Measurements from ENCODE around the gene SPNS2.

The SPNS2 gene, protein sequence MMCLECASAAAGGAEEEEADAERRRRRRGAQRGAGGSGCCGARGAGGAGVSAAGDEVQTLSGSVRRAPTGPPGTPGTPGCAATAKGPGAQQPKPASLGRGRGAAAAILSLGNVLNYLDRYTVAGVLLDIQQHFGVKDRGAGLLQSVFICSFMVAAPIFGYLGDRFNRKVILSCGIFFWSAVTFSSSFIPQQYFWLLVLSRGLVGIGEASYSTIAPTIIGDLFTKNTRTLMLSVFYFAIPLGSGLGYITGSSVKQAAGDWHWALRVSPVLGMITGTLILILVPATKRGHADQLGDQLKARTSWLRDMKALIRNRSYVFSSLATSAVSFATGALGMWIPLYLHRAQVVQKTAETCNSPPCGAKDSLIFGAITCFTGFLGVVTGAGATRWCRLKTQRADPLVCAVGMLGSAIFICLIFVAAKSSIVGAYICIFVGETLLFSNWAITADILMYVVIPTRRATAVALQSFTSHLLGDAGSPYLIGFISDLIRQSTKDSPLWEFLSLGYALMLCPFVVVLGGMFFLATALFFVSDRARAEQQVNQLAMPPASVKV

DNA sequence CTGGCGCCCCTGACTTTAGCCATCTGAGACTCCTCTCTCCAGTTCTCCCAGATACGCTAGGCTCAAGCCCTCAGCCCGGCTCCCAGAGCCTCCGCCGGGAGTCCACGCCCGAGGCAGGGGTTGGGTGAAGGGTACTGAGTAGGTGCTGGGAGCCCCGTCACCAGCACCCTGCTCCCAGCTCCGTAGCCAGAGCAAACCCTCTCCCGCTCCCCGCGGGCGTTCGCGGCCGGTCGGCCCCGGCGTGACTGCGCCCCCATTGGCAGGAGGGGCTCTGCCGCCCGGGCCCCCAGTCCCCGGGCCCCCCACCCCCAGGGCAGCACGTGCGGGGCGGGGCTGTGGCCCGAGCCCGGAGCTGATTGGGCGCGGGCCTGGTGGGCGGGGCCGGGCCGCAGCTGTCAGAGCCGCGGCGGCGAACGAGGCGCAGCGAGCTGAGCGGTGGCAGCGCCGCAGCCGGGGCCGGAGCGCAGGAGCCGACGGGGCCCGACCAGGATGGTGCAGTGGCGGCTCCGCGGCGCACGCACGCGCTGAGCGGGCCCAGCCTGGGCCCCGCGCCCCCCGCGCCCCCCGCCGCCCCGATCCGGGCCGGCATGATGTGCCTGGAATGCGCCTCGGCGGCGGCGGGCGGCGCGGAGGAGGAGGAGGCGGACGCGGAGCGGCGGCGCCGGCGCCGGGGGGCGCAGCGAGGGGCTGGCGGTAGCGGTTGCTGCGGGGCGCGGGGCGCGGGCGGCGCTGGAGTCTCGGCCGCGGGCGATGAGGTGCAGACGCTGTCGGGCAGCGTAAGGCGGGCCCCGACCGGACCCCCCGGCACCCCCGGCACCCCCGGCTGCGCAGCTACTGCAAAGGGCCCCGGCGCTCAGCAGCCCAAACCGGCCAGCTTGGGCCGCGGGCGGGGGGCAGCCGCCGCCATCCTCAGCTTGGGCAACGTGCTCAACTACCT, at the start of gene SPNS2:
Gene SPNS2, plus strand, starts transcription at position 421 of the 937 bp plus-strand sequence. Its CDS starts 167 bp downstream, at position 588.
- DNase-seq (ENCODE audit: low spot score): peak; percentile 86

DNA sequence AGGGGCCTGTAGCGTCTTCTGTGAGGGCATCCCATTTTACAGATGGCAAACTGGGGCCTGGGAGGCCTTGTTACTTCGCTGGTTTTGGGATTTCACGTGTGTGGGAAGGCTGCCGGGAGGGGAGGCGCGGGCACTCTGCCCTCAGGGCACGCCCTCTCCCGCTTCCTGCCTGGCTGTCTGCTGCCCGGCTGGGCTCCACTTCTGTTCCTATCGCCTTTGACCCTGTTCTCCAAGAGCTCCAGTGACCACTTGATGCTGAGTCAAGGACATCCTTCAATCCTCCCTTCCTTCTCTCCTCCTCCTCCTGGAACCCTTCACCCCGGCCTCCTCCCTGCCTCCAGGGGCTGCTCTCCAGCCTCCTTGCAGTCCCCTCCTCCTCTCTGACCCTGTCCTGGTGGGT, 48.9 kb upstream of the SPNS2 start:
- DNase-seq (ENCODE audit: low spot score): no peak

DNA sequence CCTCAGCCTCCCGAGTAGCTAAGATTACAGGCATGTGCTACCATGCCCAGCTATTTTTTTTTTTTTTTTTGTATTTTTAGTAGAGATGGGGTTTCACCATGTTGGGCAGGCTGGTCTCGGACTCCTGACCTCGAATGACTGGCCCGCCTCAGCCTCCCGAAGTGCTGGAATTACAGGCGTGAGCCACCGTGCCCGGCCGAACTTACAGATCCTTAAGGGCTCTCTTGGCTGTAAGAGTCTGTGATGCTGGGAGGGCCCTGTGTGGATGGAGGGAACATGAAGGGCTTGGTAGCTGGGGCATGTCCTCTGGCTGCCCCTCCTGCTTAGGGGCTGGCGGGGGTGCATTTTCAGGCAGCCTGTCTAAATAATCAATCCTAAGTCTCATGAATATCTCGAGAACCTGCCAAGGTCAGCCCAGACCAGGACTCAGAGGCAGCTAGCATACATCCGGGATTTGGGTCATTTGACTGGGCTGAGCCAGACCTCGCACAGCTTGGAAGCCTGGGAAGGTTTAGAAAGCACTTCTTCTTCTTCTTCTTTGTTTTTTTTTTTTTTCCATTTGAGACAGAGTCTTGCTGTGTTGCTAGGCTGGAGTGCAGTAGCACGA, 47.9 kb upstream of the SPNS2 start:
- DNase-seq (ENCODE audit: low spot score): no peak

DNA sequence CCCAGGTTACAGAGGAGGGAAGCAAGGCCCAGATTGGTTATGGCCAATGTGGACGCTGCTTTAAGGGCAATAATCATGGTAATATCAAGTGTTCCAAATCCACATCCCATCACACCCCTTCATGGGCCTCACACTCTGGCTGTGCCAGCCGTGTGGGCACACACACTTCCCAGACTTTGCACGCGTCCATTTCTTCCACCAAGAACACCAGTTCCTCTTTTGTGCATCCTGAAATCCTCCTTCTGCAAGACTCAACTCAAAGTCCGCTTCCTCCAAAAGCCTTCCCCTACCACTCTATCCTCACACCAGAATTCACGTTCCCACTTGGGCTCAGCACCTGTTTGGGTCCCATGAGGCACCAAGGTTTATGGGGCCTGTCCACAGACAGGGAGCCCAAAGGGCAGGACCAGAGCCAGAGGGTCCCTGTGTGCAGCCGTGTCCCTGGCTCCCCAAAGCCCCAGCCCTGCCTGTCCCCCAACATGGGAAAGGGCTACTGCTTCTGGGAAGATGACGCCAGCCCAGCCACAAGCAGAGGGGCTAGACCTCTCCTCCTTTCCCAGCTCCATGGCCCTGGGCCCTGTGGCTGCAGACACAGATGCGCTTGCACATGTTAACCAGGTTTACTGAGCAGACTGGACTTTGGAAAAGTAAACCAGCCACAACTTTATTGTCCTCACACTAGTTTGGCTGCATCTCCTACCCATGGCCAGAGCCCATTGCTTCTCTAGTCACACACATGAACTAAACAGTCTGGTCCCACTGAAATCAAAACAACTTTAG, 44.7 kb upstream of the SPNS2 start:
- no peak for DNase-seq (ENCODE audit: low spot score)

DNA sequence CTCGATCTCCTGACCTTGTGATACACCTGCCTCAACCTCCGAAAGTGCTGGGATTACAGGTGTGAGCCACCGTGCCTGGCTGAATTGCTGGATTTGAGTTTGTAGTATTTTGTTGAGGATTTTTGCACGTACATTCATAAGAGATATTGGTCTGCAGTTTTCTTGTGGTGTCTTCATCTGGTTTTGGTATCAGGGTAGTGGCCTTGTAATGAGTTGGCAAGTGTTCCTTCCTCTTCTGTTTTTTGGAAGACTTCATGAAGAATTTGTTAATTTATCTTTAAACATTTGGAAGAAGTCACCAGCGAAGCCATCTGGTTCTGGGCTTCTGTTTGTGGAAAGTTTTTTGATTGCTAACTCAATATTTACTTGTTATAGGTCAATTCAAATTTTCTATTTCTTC, 38.0 kb upstream of the SPNS2 start:
- no peak for DNase-seq (ENCODE audit: low spot score)

DNA sequence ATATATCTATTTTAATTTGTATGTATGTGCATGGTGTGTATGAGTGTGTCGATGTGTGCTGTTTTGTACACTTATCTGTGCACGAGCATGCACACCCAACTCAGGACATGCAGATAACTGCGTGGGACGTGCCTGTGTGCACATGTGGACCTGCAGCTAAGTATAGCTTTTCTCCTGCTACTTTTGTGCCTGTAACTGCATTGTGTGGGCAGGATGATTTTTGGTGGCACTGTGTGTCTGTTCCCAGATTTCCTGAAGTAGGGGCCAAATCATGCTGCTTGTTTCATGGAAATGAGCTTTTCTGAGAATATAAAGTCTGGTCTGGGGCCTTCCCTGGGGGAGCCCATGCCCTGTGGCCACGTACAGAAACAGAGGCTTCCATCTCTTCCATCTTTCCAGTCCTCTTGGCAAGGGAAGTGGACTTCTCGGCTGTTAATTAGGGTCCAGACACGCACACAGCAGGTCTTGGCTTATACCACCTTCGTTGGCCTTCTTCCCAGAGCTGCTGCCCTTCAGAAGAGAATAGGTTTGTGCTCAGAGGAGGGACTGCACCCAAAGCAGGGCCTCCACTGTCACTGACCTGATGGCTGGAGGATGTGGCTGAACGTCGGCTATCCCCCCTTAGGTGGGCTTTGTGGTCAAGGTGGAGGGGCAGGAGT, 34.7 kb upstream of the SPNS2 start:
- DNase-seq (ENCODE audit: low spot score): no peak

DNA sequence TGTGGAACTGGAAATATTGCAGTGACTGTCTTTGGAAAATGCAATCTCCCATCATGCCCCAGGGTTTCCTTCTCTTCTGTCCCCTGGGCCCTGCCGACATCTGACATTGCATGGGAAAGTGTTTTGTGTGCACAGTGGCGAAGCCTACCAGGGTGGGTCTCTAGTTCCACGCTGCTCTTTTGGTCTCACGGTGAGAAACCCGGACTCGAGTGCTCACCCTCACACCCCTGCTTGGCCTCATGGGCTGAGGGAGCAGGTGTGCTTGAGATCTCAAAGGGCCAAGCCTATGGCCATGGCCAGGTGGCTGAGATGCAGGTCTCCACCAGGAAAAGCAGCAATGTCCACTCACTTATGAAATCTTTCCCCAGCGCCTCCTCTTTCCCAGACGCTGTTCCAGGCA, 32.9 kb upstream of the SPNS2 start:
- no peak for DNase-seq (ENCODE audit: low spot score)

DNA sequence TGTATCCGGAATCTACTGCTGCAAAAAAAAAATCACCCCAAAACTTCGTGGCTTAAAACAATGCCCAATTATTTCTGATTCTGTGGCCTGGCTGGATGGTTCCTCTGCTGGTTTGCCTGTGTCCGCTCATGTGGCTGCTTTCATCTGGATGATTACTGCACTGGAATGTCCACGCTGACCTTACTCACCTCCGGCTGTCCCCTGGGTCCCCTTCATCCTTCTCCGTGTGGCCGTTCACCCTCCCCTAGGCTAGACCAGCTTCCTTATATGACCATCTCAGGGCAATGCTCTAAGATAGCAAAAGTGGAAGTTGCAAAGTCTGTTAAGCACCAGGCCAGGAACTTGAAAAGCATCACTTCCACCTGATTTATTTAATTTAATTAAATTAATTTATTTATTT, 31.4 kb upstream of the SPNS2 start:
- DNase-seq (ENCODE audit: low spot score): no peak

DNA sequence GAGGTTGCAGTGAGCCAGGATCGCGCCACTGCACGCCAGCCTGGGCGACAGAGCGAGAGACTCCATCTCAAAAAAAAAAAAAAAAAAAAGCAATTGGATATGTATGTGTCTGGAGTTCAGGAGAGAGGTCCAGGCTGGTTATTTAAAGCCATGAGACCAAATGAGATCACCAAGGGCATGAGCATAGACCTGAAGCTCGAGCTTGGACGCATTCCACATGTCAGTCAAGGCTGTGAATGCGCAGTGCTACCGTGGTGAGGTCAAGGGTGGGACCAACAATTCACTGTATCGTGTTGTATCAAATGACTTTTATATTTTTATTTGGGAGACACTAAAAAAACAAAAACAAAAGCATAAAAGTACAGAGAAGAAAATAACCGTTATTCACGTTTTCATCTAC, 29.1 kb upstream of the SPNS2 start:
- no peak for DNase-seq (ENCODE audit: low spot score)

DNA sequence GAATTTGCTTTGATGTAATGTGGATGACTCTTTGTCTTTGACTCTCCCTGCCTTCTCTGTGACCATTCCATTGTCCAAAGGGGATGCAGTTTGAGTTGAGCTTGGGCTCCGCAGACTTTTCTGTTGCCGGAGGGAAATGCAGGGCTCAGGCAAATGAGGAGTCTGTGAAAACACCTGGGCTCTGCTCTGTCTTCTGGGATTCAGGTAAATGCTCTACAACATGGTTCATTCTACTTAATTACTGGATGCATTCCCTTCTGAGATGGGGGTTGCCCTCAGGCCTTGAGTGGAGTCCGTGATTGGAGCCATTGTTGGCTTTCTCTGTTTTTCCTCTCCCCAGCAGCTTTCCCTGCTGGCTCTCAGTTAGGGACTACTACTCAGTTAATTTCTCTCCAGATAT, 26.4 kb upstream of the SPNS2 start:
- no peak for DNase-seq (ENCODE audit: low spot score)

DNA sequence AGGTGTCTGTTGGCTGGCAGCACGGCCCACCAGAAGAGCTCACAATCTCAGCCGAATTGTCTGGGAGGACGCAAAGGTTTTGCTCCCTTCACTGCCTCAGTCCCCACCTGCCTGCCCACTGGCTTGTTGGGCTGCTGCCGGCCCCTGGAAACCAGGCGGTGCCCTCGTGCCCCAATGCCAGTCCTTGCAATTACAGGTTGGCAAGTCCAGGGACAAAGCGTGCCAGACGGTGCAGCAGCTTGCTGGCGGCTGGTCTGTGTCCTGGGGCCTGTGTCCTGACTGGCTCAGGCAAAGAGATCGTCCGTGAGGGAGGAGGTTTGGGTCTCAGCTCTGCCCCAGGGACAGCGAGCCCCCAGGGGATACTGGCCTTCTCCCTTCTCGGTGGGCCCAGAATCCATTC, 24.6 kb upstream of the SPNS2 start:
- DNase-seq (ENCODE audit: low spot score): no peak

DNA sequence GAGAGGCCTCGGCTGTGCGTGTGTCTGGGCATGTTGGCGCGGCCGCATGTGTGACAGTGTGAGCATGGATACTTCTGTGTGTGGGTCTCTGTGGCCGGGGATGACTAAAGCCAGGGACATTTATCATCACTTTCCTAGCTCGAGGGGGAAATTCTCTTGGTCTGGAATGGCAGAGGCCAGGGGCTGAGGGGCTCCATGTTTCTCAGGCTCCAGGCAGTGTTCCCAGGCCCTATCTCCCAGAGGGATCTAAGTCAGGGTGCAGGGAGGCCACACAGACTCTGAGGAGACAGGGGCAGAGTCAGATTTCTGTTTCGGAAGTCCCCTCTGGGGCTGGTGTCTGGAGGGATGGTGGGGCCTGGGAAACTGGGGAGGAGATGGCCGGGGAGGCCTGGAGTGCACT, 23.7 kb upstream of the SPNS2 start:
- no peak for DNase-seq (ENCODE audit: low spot score)

DNA sequence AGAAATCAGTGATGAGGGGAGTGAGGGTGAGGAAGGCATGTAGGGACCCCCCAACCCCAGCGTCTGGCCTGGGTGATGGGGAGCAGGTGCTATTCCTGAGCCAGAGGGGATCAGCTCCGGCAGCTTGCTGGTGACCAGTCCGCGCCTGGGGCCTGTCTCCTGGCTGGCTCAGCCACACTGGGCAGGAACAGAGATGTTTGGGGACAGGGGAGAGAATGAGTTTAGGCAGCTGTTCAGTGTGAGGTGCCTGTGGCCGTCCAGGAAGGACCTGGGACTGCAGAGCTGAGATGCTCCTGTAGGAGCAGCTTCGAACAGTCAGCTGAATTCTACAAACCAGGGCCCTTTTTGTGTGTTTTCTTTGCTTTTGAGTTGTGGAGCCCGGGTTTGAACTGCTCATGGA, 23.2 kb upstream of the SPNS2 start:
- DNase-seq (ENCODE audit: low spot score): no peak

DNA sequence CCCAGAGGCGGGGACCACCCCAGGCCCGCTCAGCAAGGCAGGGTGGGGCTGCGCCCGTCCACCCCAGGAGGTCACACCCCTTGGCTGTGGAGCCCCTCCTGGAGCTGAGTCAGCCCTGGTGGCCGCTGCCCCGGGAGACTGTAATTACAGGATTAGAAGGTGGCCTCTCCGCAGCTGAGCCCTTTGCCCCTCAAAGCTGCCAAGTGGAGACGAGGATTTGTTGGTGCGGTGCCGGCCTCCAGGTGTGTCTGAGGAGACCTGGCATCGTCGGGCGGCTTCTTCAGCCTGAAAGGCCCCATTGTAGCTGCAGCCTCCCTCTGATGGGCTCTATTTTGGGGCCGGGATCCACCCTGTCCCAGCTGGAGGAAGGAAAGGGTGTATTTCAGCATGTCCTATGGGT, 22.7 kb upstream of the SPNS2 start:
- no peak for DNase-seq (ENCODE audit: low spot score)

DNA sequence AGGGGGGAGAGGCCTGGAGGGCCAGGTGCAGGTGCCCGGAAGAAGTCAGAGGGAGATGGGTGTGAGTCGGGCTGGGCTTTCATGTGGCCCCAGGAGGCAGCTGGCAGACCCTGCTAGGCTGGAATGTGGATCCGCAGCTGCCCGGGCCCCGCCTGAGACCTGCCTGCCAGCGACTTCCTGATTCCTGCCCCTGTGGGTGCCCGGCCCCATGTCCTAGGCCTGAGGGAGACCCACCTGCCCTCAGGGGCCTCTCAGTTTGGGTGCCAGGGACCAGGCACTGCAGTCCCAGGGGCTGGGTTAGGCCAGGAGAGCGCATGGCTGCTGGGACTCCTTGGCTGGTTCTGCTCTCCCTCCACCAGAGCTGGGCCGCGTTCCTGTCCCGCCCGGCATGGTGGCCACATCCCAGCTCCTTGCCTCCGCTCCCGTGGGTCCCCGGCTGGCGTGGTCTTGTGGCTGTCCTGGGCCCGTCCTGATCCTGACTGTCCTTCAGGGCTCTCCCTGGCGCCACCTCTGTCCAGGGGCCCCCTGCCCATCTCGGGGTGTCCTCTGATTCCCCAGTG, 22.1 kb upstream of the SPNS2 start:
- DNase-seq (ENCODE audit: low spot score): no peak

DNA sequence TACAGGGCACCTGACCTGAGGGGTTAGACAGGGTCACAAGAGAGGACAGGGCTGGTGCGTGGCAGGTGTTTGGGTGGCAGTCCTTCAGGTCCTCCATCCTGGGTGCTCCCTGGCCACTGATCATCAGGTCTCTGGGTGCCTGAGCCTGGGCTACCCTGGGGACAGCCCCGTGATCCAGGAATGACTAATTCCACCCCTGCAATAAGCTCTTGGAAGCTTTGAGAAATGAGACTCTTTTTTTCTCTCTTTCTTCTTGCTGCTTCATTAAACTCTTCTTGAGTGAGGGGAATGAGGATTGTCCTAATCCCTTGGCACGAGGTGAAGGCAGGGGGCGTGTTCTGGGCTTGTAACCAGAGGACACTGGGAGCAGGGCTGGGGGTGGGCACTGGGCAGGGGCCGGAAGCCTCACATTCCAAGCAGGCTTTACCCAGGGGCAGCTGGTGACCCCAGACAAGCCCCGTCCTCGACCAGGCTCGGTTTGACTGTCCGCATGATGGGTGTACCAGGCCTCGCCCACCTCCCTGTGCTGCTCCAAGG, 21.4 kb upstream of the SPNS2 start:
- no peak for DNase-seq (ENCODE audit: low spot score)

DNA sequence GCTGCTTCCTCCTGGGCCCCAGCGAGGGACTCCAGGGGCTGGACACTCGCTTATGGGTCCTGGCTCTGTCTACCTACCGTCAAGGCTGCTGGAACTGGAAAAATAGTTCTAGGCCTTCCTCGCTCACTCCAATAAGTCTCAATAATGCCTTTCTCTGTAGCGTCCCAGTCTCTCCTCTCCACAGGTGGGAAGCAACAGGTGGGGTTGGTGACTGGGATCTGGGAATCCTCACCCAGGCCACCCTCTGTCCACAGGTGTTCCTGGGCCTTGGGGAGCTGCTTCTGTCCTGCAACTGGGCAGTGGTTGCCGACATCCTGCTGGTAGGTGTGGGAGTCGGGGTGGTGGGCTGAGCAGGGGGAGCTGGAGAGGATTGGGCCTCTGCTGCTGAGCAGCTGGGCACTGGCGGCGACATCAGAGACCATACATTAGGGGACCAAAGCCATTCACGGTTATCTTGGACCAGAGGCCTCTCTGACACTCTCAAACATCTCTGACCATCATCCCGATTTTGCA, 20.3 kb upstream of the SPNS2 start:
- DNase-seq (ENCODE audit: low spot score): no peak

DNA sequence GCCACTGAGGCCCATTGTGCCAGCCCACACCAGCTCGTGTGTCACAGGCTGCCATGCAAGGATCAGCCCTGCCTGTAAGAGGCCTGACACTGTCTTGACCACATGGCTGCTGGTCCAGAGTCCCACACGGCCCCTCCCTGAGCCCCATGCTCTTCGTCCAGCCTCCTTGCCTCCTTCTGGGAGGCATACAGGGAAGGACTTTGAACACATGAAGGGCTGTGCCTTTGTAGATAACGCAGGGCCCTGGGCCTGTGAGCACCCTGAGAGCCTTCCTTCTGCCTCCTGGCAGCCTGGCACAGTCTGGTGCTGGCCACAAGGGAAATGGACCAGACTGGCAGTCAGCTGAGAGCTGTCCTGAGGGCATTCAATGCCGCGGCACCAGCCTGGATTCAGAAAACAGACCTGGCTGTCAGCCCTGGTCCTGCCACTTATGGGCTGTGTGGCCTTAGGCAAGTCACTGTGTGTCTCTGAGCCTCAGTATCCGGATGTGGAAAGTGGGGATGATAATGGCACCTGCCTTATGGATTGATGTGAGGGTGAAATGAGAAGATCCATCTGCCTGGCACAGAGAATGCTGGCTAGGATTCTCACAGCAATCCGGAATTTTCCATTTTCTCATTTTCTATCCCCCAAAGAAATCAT, 19.2 kb upstream of the SPNS2 start:
- no peak for DNase-seq (ENCODE audit: low spot score)

DNA sequence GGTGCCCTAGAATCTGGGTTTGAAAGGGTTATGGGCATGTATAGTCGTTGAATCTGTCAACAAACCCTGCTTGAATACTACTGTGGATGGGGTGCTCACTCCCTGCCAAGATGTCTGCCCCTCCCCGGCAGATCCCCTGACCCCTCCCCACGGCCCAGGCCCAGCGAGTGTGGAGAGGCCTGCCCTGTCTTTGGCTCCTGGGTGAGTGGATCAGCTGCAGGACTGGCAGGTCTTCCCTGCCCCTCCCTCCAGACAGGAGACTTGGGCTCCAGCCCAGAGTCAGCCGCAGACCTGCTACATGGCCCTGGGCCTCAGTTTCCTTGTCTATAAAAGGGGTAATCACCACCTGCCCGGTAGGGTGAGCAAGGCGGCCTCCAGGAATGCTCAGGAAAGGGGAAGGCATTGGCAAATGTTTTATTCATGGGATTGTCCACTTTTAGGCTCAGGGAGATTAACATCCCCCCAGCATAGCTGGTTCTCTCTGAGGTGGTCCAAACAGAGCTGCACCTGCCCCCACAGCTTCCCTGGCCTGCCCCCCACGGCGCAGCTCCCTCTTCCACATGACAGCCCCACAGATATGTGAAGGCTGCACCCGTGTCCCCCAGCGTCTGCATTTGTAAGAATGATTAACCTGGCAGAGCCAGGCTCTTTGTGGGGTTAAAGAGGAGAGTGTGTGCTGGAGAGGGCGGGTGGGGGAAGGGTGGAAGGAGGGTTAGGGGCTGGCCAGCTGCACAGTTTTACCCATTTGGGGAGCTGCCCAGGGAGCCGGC, 18.5 kb upstream of the SPNS2 start:
- no peak for DNase-seq (ENCODE audit: low spot score)
